ENCODE measurements around the gene GJC2.

DNA sequence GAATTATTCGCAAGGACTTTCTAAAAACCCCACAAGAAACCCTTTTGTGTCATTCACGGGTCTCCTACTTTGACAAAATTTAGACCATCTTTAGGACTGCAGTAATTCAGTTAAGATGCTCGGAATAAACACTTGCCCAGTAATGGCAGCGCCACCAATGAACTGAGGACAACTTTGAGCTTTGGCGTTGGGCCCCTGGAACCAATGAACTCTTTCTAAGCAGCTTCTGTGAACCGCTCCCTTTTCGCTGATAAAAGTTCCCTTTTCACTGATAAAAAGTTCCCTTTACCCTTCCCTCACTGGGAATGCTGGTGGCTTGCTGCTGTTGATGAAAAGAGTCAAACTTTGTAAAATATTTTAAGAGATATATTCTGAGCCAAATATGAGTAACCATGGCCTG lies 39.2 kb upstream of the GJC2 start:
- TF ChIP-seq, protein P1, sequence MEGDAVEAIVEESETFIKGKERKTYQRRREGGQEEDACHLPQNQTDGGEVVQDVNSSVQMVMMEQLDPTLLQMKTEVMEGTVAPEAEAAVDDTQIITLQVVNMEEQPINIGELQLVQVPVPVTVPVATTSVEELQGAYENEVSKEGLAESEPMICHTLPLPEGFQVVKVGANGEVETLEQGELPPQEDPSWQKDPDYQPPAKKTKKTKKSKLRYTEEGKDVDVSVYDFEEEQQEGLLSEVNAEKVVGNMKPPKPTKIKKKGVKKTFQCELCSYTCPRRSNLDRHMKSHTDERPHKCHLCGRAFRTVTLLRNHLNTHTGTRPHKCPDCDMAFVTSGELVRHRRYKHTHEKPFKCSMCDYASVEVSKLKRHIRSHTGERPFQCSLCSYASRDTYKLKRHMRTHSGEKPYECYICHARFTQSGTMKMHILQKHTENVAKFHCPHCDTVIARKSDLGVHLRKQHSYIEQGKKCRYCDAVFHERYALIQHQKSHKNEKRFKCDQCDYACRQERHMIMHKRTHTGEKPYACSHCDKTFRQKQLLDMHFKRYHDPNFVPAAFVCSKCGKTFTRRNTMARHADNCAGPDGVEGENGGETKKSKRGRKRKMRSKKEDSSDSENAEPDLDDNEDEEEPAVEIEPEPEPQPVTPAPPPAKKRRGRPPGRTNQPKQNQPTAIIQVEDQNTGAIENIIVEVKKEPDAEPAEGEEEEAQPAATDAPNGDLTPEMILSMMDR (IDR thresholded peaks at IDR 0.05; ENCODE audit: insufficient read depth, low read length), result no peak
- TF ChIP-seq GABPA (IDR thresholded peaks at IDR 0.05; ENCODE audit: low read depth) (no peak), REST (IDR thresholded peaks at IDR 0.05; ENCODE audit: insufficient replicate concordance, low read depth) (no peak), POLR2AphosphoS5 (IDR thresholded peaks at IDR 0.05; ENCODE audit: low read depth) (no peak), SPI1 (IDR thresholded peaks at IDR 0.05; ENCODE audit: borderline replicate concordance, low read depth) (no peak)

Data from HL-60 (cell line).